HG03108 (cell line): ENCODE data around the gene OR3A3.
"Not testable (repeated sequence)": the region's sequence is repeated elsewhere in the genome, so short reads cannot be mapped to it uniquely, and the experiment has no call there.

ENCODE experiments used
- ATAC-seq: cut with Tn5 transposase; IDR thresholded peaks from one replicate; pipeline ENCODE4 v1.9.1; 2021; ENCODE audit warnings: moderate library complexity; ENCODE audit not compliant: unreplicated experiment

The OR3A3 gene

GRCh38 chr17:3411070-3411469 is at the start of gene OR3A3:
Gene OR3A3, plus strand, starts transcription at chr17:3411370.
- no peak for ATAC-seq

- ATAC-seq = not testable (repeated sequence)
Observed at GRCh38 chr17:3371167-3371566, 40.0 kb upstream of the OR3A3 start.

- no peak for ATAC-seq
Observed at GRCh38 chr17:3378321-3378720, 32.8 kb upstream of the OR3A3 start.

GRCh38 chr17:3381957-3382356 is 29.2 kb upstream of the OR3A3 start:
- ATAC-seq = no peak

GRCh38 chr17:3385869-3386816 is 25.0 kb upstream of the OR3A3 start, which contains the start of gene OR3A2:
Gene OR3A2, minus strand, starts transcription at chr17:3386308.
- ATAC-seq = no peak

- no peak for ATAC-seq
Observed at GRCh38 chr17:3389791-3390190, 21.4 kb upstream of the OR3A3 start.

GRCh38 chr17:3397801-3398200 is 13.4 kb upstream of the OR3A3 start:
- not testable (repeated sequence) for ATAC-seq

GRCh38 chr17:3398310-3398709 is 12.9 kb upstream of the OR3A3 start, which contains the start of gene OR1E1:
Gene OR1E1, minus strand, starts transcription at chr17:3398410. Its CDS starts 0 bp downstream, at chr17:3398410.
- no peak for ATAC-seq

GRCh38 chr17:3400055-3400454 is 11.1 kb upstream of the OR3A3 start:
- ATAC-seq = no peak

- ATAC-seq = no peak
Observed at GRCh38 chr17:3401786-3402185, 9.4 kb upstream of the OR3A3 start.

GRCh38 chr17:3403856-3404255 is 7.3 kb upstream of the OR3A3 start:
- ATAC-seq = not testable (repeated sequence)

- not testable (repeated sequence) for ATAC-seq
Observed at GRCh38 chr17:3412216-3412615, 1.0 kb downstream of the OR3A3 start.

GRCh38 chr17:3415610-3416009 is 4.4 kb downstream of the OR3A3 start:
- no peak for ATAC-seq

GRCh38 chr17:3418222-3418621 is 7.1 kb downstream of the OR3A3 start:
- no peak for ATAC-seq

- ATAC-seq = not testable (repeated sequence)
Observed at GRCh38 chr17:3433215-3433614, 22.0 kb downstream of the OR3A3 start.

GRCh38 chr17:3433741-3434140 is 22.6 kb downstream of the OR3A3 start, which contains the start of gene OR1E2:
Gene OR1E2, minus strand, starts transcription at chr17:3433841. Its CDS starts 0 bp downstream, at chr17:3433841.
- no peak for ATAC-seq

- ATAC-seq = no peak
Observed at GRCh38 chr17:3438368-3438767, 27.2 kb downstream of the OR3A3 start.

GRCh38 chr17:3440451-3440850 is 29.3 kb downstream of the OR3A3 start:
- no peak for ATAC-seq

- no peak for ATAC-seq
Observed at GRCh38 chr17:3447625-3448024, 36.5 kb downstream of the OR3A3 start.

- ATAC-seq = no peak
Observed at GRCh38 chr17:3448059-3448665, 37.0 kb downstream of the OR3A3 start.

- ATAC-seq = not testable (repeated sequence)
Observed at GRCh38 chr17:3466355-3466754, 55.2 kb downstream of the OR3A3 start.

- ATAC-seq = no peak
Observed at GRCh38 chr17:3469529-3469928, 58.4 kb downstream of the OR3A3 start.
